HG03378 (cell line): ENCODE data around the gene TMEM59L.
"Not testable (repeated sequence)": the region's sequence is repeated elsewhere in the genome, so short reads cannot be mapped to it uniquely, and the experiment has no call there.

Source experiments
- ATAC-seq: cut with Tn5 transposase; IDR thresholded peaks from one replicate; pipeline ENCODE4 v1.9.1; 2021; ENCODE audit warnings: mild to moderate bottlenecking, moderate library complexity; ENCODE audit not compliant: unreplicated experiment

The TMEM59L gene

DNA sequence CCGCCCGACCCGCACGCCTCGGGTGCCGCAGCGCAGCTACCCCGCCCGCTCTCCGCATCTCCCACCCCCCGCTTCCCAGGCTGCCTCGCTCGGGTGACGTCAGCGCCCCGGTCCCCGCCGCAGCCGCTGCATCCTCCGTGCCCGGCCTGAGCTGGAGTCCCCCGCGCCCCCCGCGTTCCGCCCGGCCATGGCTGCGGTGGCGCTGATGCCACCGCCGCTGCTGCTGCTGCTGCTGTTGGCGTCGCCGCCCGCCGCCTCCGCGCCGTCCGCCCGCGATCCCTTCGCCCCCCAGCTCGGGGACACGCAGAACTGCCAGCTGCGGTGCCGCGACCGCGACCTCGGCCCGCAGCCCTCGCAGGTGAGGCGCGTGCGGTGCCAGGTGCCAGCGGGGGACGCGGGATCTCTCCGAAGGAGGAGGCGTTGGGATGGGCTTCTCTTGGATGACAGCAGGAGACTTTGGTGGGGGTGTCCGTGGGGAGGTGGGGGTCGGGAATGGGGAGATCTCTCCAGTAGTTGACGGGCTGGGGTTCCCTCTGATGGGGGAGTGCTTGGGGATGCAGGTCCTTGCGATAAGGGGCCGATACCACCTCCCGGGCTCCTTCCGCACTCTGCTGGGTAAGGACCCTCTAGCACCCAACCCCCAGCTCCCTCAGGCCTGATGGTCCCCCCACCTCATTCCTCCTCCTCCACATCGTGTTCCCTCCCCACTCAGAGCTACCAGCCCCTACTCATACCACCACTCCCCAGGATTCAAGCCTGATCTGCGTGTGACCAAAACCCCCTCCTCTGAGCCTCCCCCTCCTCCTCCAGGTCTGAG lies at the start of gene TMEM59L:
TMEM59L (plus strand) TSS at position 99 of the 817 bp plus-strand sequence; CDS start at position 188, 89 bp downstream.
- no peak for ATAC-seq

DNA sequence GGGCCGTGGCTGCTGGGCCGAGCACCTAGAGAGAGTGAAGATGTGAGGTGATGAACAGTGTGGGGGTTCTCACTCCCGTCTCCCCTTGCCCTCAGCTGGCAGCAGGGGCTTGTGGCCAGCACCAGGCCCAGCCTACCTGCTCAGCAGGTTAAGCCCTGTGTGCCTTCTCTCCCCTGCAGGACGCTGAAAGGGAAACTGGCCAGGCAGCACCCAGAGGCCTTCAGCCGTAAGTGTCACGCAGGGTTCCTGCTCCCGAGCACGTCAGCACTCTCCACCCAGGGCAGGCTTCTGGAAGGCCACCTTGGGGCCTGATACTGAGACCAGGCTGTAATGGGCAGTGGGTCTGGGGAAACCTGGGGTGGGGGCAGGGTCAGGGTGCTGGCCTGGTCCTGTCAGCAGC lies 45.7 kb upstream of the TMEM59L start:
- no peak for ATAC-seq

DNA sequence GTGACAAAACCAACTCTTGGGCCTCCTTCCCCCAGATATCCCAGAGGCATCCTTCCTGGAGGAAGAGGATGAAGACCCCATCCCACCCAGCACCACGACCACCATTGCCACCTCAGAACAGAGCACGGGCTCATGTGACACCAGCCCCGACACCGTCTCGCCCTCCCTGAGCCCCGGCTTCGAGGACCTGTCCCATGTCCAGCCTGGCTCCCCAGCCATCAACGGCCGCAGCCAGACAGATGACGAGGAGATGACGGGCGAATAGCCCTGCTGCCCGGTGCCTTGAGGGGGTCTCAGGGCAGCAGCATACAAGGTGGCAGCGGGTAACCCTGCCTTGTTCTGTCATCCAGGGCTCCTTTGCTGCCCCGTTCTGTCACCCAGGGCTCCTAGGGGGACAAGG lies 44.3 kb upstream of the TMEM59L start:
- ATAC-seq = no peak

DNA sequence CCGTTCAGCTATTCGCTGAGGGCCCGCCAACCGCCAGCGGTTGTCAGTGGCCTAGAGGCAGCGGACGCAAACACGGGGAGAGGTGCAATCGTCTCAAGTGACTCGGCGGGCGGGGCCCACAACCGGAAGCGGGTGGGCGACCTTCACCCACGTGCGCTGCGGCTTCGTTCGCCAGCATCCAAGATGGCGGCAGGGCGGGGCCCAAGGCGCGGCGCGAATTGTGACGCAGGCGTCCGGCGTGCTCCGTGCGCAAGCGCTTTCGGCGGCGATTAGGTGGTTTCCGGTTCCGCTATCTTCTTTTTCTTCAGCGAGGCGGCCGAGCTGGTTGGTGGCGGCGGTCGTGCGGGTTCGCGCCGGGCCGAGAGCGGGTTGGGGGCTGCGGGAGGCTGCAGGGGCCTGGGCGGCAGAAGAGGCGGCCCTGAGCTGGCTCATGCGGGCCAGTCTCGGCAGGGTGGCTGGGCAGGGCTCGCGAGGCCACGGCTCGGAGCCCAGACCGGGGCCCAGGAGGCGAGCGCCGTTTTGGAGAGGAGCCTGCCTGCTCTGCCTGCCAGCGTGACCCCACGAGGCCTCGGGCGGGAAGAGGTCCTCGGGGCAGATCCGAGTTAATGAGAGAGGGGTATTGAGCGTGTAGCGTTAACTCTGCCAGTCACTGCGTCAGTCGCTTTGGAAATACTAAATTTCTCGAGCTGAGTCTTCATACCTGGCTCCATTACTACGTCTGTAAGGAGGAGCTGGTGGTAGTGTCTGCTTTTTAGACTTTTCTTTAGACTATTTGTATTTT lies 40.9 kb upstream of the TMEM59L start, which contains the start of gene UBA52:
UBA52 (plus strand) TSS at position 294 of the 781 bp plus-strand sequence. CDS start 1,444 bp downstream, outside the sequence.
- ATAC-seq = peak; percentile 84

DNA sequence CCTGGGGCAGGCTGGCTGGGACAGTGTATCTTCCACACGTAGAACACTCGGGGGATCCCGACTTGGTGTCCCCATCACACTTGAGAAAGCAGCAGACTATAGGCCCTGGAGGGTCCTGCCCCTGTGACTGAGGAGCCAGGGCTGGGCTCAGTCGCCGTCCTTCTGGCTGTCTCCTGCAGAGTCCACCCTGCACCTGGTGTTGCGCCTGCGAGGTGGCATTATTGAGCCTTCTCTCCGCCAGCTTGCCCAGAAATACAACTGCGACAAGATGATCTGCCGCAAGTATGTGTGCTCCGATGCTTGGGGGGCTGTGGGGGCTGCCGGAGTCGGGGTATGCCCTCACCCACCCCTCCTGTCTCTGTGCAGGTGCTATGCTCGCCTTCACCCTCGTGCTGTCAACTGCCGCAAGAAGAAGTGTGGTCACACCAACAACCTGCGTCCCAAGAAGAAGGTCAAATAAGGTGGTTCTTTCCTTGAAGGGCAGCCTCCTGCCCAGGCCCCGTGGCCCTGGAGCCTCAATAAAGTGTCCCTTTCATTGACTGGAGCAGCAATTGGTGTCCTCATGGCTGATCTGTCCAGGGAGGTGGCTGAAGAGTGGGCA lies 37.9 kb upstream of the TMEM59L start:
- no peak for ATAC-seq

DNA sequence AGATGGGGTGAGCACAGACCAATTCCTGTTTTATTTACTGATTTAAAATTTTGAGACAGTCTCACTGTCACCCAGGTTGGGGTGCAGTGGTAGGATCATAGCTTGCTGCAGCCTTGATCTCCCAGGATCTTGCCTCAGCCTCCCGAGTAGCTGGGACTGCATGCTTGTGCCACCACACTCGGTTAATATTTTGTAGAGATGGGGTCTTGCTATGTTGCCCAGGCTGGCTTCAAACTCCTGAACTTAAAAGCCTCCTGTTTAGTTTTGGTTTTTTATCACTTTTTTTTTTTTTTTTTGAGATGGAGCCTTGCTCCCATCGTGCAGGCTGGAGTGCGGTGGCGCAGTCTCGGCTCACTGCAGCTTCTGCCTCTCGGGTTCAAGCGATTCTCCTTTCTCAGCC lies 36.3 kb upstream of the TMEM59L start:
- no peak for ATAC-seq

DNA sequence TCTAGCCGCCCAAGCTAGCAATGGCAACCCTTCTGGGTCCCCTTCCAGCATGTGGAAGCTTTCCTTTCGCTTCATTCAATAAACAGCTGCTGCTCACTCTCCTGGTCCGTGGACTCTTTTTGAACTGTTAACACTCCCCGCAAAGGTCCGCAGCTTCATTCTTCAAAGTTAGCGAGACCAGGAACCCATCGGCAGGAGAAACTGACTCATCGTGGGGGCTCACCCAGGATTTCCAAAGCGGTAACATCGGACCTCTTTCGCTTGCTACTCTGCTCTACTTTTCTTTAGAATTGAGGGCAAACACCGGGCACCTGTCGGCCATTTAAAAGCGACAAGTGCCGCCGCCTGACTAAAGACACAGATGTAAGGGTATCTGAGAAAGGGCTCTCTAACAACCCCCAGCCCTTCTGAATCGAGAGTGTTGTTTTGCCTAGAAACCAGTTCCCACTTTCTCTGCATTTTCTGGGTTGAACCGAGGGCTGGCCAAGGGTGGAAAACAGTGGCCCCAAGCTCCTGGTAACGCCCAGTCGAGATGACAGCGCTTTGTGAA lies 35.2 kb upstream of the TMEM59L start:
- ATAC-seq = no peak

DNA sequence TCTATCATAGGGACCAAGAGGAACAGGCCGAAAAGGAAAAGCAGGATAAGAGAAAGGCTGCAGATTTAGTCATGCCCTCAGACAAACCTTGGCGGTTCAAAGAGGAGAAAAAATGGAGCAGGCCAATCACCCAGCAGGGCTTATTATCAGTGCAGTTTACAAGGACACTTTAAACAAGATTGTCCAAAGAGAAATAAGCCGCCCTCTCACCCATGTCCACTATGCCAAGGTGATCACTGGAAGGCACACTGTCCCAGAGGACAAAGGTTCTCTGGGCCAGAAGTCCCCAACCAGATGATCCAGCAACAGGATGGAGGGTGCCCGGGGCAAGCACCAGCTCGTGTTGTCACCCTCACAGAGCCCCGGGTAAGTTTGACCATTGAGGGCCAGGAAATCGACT lies 32.4 kb upstream of the TMEM59L start:
- ATAC-seq = no peak

DNA sequence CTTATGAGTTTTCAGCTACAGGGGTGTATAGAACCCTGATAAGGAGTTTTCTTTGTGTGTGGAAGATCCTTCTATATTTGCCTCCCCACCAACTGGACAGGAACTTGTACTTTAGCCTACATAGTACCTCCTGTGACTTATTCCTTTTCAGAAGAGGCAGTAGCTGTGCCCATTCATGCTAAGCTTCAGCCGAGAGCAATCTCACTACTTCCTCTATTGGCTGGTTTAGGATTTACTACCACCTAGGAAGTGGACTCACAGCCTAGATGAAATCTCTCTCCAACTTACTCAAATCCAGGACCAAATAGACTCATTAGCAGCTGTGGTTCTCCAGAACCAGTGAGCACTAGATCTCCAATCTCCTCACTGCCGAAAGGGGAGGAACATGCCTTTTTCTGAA lies 26.4 kb upstream of the TMEM59L start:
- no peak for ATAC-seq

DNA sequence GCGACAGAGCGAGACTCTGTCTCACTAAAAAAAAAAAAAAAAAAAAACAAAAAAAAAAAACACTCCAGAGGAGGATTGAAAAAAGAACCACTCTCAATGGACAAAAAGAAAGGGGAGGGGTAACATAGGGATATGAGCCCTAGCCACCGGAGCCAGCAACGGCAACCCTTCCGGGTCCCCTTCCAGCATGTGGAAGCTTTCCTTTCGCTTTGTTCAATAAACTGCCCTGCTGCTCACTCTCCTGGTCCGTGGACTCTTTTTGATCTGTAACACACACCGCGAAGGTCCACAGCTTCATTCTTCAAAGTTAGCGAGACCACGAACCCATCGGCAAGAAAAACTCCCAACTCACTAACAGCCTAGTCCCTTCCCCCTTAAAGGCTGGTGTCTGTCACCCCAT lies 25.1 kb upstream of the TMEM59L start:
- ATAC-seq = no peak

DNA sequence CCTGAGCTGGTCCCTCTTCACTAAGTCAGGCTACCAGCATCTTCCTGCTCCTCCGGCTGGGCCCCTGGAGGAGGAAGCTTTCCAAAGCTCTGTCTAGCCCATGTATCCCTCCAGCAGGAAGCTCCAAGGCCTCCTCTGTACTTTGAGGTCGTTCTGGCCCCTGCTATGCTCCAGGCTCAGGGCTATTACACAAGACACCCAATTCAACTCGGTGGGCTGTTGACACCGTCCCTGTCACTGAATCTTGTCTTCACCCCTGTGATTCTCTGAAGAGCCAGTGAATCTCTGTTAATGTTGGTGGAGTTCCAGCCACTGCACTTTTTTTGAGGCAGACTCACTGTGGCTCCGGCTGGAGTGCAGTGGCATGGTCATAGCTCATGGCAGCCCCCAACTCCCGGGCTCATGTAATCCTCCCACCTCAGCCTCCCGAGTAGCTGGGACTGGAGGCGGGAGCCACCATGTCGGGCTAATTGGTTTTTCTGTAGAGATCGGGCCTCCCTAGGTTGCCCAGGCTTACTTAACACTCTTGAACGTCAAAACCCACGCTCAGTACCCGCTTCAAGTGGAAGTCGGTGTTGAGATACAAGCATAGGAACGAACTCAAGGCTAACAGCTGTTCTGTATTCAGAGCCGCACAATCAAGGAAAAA lies 24.6 kb upstream of the TMEM59L start:
- no peak for ATAC-seq

DNA sequence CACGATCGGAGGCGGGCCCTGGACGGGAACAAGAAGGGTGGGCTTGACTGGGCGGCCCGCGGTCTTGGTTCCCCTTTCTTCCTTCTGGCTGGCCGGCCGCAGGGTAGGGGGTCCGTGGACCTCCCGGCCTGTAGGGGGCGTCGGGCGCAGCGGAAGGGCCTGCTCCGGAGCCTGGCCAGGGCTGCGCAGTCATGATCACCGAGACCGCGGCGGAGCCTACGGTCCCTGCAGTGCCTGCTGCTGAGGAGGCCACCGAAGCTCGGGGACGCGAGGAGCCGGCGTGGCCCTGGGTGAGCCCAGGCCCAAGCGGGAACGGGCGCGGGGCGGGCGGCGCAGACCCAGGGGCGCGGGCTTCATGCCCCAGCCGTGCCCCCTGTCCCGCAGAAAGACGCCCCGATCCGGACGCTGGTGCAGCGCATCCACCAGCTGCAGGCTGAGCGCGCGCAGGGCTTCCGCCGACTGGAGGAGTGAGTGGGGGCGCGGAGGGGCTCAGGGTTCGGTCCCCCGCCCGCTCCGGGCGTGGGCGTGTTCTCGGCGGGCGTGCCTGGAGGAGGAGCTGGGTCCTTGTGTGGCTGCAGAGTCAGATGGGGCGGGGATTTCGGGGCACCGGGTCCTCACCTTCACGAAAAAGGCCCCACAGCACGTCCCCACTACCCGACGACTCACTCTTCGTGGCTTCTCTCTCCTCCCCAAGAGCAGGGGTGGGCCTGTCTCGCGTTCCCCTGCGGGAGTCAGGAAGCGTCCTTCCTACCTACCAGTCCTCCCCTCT lies 23.9 kb upstream of the TMEM59L start, which contains the start of gene REX1BD:
REX1BD (plus strand) TSS at position 188 of the 769 bp plus-strand sequence; CDS start at position 192, 4 bp downstream.
- peak; percentile 69 for ATAC-seq

DNA sequence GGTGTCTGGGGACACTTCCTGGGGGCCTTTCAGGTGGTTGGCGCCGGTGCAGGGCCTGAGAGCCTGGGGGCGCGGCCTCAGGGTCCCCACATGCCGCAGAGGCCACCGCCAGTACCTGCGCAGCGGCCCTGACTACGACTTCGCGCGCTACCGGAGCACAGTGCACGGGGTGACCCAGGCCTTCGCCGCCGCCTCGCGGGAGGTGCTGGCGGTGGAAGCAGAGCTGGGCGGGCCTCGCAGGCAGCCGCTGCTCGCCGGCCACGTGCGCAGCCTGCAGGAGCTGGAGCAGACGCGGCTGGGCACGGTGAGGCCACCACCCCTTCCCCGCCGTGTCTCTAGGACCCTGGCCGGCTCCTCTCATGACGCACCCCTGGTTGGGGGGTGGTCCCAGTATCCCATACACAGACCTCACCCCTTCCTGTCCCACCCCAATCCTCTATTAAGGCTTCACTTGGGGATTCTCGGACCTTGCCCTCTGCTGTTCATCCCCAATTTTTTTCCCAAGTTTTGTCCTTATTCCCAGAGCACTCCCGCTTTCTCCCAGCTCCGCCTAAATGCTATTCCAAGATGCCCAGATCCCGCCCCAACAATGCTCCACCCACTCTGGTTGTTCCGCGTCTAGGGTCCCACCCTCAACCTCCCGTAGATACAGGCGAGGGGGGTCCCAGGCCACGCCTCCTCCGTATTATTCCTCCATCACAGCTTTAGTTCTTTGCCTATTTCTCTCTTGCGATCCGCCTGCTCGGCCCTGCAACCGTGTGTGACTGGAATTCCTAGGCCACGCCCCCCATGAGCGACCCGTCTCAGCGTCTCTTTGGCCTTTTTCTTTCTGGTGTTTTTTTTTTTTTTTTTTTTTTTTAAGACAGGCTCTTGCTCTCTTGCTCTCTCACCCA lies 23.0 kb upstream of the TMEM59L start:
- peak; percentile 18 for ATAC-seq

DNA sequence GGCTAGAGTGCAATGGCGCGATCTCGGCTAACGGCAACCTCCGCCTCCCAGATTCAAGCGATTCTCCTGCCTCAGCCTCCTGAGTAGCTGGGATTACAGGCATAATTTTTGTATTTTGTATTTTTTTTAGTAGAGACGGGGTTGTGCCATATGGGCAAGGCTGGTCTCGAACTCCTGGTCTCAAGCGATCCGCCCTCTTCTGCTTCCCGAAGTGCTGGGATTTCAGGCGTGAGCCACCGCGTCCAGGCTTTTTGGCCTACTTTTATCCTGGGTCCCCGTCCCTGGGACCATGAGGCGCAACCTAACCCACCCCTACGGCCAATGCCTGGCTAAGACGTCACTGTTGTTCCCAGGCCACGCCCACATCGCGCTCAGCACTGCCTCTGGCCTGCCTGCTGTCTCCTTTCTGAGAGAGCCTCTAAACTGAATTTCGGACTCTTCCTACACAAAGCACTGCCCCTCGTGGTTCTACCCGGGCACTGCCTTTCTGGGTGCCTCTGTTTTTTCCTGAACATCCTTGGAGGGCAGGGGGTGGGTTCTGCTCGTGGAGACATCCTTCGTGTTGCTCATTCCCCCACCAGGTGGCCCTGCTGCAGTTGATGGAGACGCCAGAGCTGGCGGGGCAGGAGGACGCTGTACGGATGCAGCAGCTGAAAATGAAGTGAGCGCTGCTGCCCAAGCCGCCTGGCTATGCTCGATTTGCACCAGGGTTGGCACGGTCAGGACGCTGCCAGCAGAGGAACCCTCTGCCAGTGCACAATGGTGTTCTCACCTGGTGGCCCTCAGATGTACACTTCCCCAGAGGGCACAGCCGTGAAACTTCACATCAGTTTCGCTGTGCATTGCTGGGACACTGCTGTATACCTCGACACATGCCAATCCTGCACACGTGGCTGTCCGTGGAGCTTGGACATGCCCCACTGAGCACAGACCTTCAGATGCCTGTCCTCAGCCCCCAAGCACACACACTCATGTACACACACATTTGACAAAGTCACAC lies 22.1 kb upstream of the TMEM59L start:
- ATAC-seq = no peak

DNA sequence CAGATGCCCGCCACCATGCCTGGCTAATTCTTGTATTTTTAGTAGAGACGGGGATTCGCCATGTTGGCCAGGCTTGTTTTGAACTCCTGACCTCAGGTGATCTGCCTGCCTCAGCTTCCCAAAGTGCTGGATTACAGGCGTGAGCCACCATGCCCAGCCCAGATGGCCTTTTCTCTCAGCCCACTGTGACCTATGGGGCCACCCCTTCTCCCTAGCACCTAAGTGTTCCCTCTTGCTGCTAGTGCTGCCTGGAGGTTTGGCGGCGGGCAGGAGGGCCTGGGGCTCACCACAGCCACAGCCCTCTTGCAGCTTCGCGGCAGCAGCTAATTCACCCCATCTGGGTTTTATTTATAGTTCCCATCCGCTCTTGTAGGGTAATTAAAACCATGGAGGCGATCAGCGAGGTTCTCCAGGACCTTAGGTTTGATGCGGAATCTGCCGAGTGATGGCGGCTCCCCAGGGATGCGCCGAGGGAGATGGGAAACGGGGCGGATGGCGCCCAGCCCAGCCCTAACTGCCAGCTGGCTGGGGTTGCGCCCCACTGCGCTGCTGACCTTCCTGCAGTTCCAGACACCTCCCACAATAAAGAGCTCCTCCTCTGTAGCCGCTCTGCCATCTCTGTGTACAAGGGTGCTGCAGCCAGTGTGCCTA lies 20.8 kb upstream of the TMEM59L start:
- ATAC-seq = no peak

DNA sequence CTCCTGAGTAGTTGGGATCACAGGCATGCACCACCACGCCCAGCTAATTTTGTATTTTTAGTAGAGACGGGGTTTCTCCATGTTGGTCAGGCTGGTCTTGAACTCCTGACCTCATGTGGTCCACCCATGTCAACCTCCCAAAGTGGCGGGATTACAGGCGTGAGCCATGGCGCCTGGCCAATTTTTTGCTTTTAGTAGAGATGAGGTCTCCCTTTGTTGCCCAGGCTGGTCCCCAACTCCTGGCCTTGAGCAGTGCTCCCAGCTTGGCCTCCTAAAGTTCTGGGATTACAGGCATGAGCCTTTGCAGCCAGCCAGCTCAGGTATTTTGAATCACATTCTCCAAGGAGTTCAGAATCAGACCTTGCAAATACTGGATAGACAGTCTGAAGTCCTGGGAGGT lies 19.9 kb upstream of the TMEM59L start:
- ATAC-seq = not testable (repeated sequence)
